GM21576 (cell line): ENCODE measurements around the gene CCDC88B.
"Not testable (repeated sequence)": the region's sequence is repeated elsewhere in the genome, so short reads cannot be mapped to it uniquely, and the experiment has no call there.

Experiments
- ATAC-seq: cut with Tn5 transposase; IDR thresholded peaks from one replicate; pipeline ENCODE4 v1.9.1; 2021; ENCODE audit warnings: mild to moderate bottlenecking, moderate library complexity; ENCODE audit not compliant: unreplicated experiment

CCDC88B gene

GRCh38 chr11:64304032-64304315 lies 36.0 kb upstream of the CCDC88B start:
- no peak for ATAC-seq

DNA sequence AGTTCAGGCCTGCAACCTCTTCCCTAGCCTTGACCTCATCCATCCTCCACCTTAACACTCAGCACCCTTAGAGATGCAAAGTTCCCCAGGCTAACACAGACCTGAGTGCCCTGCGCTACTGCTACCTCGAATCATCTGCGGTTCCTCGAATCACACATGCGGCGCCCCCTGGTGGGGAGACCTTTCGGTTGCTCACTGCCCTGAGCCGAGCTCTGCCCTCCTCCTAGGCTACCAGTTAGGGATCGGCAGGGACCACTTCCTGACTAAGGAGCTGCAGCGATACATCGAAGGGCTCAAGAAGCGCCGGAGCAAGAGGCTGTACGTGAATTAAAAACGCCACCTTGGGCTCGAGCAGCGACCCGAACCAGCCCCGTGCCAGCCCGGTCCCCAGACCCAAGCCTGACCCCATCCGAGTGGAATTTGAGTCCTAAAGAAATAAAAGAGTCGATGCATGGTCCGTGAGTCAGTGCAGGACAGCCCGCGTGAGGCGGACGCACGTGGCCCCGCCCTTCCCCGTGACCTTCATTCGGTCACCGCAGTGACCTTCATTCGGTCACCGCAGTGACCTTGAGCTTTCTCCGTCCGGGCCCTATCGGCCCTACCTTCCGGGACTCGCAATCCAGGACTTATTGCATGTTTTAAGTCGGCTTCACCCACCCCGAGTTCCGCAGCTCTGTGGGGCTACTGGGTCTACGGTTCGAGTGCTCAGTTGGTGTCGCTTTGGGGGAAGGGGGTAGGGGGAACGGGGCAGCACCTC lies 35.5 kb upstream of the CCDC88B start:
- ATAC-seq: peak; percentile 34

GRCh38 chr11:64305075-64305690 lies 34.8 kb upstream of the CCDC88B start, which contains the start of gene ESRRA:
ESRRA (plus strand) TSS chr11:64305524; CDS start chr11:64307180, 1,656 bp downstream.
- peak; percentile 77 for ATAC-seq

GRCh38 chr11:64305691-64306562 lies 34.1 kb upstream of the CCDC88B start:
- ATAC-seq: peak; percentile 17

DNA sequence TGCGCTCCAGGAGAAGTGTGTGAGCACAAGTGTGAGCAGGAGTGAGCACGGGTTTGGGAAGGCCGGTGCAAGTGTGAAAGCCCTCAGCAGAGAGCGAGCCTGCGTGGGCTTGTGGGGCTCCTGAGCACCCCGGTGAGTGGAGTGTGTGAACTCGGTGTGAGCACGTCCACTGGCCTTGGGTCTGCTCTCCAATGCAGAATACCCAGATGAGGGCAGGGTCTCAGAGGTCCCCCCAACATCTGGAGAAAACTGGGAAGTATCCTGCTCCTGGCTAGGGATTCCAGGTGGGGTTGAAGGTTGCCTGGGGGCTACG lies 33.5 kb upstream of the CCDC88B start:
- no peak for ATAC-seq

- ATAC-seq: no peak
Observed at GRCh38 chr11:64306876-64307622, 33.0 kb upstream of the CCDC88B start.

- ATAC-seq: not testable (repeated sequence)
Observed at GRCh38 chr11:64307795-64308194, 32.2 kb upstream of the CCDC88B start.

DNA sequence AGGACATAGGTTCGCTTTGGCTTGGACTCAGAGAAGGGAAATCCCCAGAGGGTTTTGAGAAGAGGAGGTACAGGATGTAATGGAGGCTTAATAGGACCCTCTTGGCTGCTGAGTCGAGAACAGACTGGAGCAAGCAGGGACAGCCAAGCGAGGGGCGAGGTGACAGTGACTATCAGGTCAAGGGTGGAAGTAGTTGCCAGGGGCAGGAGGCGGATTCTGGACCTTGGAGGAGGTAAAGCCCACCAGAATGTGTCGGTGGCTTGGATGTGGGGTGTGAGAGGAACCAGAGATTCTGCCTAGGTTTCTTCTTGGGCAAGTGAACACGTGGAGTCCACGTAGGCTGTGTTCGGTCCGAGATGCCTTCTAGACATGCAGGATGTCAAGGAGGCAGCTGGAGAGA lies 27.1 kb upstream of the CCDC88B start:
- ATAC-seq: no peak

DNA sequence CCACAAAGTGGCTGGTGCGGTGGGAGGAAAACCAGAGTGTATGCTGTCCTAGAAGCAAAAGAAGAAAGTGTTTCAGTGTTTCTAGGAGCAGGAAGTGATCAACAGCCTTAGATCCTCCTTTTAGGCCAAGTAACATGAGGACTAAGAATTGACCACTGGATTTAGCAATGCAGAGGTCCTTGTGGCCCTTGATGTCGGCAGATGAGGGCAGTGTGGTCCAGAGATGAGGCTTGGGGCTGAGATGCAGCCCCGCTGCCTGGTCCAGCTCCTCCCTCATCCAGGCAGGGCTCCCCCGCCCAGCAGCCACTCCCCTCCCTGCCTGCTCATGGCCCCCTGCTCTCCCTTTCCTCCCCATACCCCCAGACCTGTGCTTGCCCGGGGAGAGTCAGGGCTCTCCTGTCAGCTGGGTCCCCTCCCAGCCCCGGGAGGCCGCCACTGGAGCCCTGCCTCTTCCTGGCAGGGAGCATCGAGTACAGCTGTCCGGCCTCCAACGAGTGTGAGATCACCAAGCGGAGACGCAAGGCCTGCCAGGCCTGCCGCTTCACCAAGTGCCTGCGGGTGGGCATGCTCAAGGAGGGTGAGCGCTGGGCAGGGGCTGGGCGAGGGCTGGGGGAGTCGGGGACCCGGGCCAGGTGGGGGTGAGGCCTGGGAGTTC lies 26.4 kb upstream of the CCDC88B start:
- ATAC-seq: no peak

GRCh38 chr11:64314146-64314804 lies 25.7 kb upstream of the CCDC88B start:
- ATAC-seq: no peak

DNA sequence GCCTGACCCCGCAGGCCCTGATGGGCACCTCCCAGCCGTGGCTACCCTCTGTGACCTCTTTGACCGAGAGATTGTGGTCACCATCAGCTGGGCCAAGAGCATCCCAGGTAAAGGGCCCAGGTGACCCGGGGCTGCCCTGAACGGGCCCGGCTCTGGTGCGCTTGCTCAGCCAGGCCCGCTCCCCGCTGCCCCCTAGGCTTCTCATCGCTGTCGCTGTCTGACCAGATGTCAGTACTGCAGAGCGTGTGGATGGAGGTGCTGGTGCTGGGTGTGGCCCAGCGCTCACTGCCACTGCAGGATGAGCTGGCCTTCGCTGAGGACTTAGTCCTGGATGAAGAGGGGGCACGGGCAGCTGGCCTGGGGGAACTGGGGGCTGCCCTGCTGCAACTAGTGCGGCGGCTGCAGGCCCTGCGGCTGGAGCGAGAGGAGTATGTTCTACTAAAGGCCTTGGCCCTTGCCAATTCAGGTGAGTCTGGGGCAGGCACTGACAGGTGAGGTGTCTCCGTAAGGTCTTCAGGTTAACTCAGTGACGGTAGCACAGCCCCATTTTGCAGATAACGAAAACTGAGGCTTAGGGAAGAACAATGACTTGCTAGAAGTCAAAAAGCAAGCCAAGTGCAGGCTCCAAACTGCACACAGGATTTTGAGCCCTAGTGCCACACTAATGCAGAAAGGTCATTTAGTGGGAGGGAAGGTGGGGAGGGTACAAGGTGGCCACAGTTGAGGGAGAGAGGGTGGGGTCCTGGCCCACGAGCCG lies 25.0 kb upstream of the CCDC88B start:
- ATAC-seq: no peak

- ATAC-seq: not testable (repeated sequence)
Observed at GRCh38 chr11:64315667-64316526, 24.1 kb upstream of the CCDC88B start.

- peak; percentile 6 for ATAC-seq
Observed at GRCh38 chr11:64316672-64317324, 23.2 kb upstream of the CCDC88B start.

GRCh38 chr11:64317325-64317960 lies 22.6 kb upstream of the CCDC88B start, which contains the start of gene TRMT112:
TRMT112 (minus strand) TSS chr11:64317559; CDS start chr11:64317526, 33 bp downstream.
- ATAC-seq: peak; percentile 49

DNA sequence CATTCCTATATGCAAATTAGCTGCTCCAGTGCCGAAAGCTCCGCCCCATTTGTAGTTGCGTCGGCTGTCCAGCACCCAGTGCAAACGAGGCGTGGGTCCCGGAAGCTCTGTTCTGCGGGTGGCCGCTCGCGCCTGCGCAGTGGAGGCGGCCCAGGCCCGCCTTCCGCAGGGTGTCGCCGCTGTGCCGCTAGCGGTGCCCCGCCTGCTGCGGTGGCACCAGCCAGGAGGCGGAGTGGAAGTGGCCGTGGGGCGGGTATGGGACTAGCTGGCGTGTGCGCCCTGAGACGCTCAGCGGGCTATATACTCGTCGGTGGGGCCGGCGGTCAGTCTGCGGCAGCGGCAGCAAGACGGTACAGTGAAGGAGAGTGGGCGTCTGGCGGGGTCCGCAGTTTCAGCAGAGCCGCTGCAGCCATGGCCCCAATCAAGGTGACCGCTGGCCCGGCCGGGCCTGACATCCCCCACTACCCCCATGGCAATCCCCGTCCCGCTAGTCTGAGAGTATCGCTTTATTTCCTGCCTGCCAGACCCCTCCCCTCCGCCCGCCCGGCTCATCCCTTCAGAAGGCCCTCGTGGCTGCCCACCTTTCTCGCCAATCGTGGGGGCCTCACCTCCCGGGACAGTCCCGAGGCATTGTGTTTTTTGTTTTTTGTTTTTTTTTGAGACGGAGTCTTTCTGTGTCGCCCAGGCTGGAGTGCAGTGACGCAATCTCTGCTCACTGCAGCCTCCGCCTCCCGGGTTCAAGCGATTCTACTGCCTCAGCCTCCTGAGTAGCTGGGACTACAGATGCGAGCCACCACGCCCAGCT lies 21.8 kb upstream of the CCDC88B start, which contains the start of gene PRDX5:
PRDX5 (plus strand) TSS at position 161 of the 805 bp plus-strand sequence; CDS start at position 256, 95 bp downstream.
- peak; percentile 64 for ATAC-seq
